Uterus (tissue), 4 donors: ENCODE results near the gene SNRPD3. TPM values are rescaled to one million over a fixed set of nuclear protein-coding genes. Genes with fewer than 3 reads are reported as not detected.

ENCODE experiments used
- DNase-seq, 2 donors: peaks; one replicate each; pipeline ENCODE4 v3.0.0-alpha.2; 2019 to 2020
- H3K27ac ChIP-seq, 2 donors: fragments of 200-600 bp; sonication (generic); 1 replicate in 1 of 2; 2 replicates in 1 of 2; pipeline ENCODE4 v1.5.1; 2016 to 2018
- H3K27me3 ChIP-seq, 2 donors: fragments of 200-600 bp; sonication (generic); one replicate each; pipeline ENCODE4 v1.5.1; 2018 to 2019; ENCODE audit warnings: control low read depth in 1 of 2
- H3K36me3 ChIP-seq, 2 donors: fragments of 200-600 bp; sonication (generic); one replicate each; pipeline ENCODE4 v1.5.1; 2019; ENCODE audit warnings: control low read depth in 1 of 2
- H3K4me1 ChIP-seq, 2 donors: fragments of 200-600 bp; sonication (generic); one replicate each; pipeline ENCODE4 v1.5.1; 2018 to 2019; ENCODE audit warnings: control low read depth in 1 of 2
- H3K4me3 ChIP-seq, 2 donors: fragments of 200-600 bp; sonication (generic); 1 replicate in 1 of 2; 2 replicates in 1 of 2; pipeline ENCODE4 v1.5.1; 2018 to 2019; ENCODE audit warnings: mild to moderate bottlenecking in 1 of 2
- H3K9me3 ChIP-seq, 2 donors: fragments of 200-600 bp; sonication (generic); one replicate each; pipeline ENCODE4 v1.5.1; 2019; ENCODE audit warnings: control low read depth in 1 of 2
- CTCF ChIP-seq, 4 experiments: fragments of 200-600 bp in 2 of 4; fragments of 450-650 bp in 2 of 4; sonication (generic) in 2 of 4; IDR thresholded peaks; one replicate each; pipeline ENCODE4 v1.5.1; 2016 to 2019; ENCODE audit warnings: antibody characterized with exemption in 4 of 4, mild to moderate bottlenecking in 2 of 4, moderate library complexity in 1 of 4
- POLR2A ChIP-seq, 2 donors: fragments of 450-650 bp; IDR thresholded peaks; one replicate each; pipeline ENCODE4 v1.6.1; 2016; ENCODE audit warnings: antibody characterized with exemption in 2 of 2, mild to moderate bottlenecking in 1 of 2, moderate library complexity in 1 of 2
- intact Hi-C: fragments of 100-400 bp; cut with DNase I; formaldehyde crosslinking; loops from one replicate; pipeline ENCODE4 v1.15.1; 2023; ENCODE audit warnings: low total_unique reads
- total RNA-seq, 4 donors: library from RNA; depleted of rRNA in 3 of 4; stranded (reverse); fragments of >200 nt in 3 of 4; gene quantifications; one replicate each; pipeline versions ENCODE4 v1.1.0 to v1.2.4, GENCODE V29; 2014 to 2023
- donor health status: DM: yes; HTN: yes; CAD: no.

The SNRPD3 gene
- total RNA-seq, 4 donors from 2014 or later: 42.6 to 189 (median 85.1) TPM

DNA sequence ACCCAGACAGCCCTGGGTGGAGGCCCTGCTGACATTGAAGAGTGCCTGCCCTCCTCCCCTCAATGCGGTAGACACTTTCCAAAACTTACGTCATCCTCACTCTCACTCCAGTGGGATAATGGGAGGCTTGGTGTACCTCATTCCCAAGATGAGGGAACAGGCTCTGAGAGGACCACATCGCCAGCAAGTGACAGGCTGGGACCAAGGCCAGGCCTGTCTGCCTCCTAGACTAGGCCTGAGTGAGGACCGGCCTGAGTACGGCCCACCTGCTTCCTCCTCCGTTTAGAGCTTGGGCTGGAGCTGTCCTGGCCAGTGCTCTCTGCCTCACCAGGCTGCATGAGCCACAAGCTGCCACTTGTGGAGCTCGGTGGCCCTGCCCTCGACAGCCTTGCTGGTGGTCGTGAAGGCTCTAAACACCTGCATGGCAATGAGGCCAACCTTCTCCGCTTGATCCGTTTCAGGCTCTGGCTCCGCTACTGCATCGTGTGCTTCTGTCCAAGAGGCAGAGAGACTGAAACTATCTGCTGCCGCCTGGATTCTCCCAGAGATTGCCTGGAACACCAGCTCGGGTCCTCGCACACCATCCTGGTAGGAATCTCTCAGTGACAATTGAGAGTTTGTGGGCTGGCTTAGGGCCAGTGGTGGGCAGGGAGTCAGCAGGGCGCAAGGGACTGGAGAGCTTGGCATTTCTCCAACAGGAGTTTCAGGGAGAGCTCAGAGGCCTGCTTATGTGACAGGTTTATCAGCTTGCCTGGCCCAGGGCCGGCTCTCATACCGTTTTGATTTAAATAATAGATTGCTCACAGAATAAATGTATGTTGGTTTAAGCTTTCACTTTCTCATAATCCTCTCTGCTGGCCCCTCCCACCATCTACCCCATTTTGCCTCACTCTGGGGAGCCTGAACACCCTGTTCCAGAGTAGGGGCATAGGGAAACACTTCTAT lies 27.7 kb downstream of the SNRPD3 start:
- TF ChIP-seq CTCF (IDR thresholded peaks at IDR 0.05) (no peak), POLR2A (IDR thresholded peaks at IDR 0.05) (no peak)
- no peak for DNase-seq
- Histone ChIP-seq H3K36me3 (no peaks in the 10 kb centered on the region), H3K9me3 (no peaks in the 10 kb centered on the region), H3K4me1 (no peaks in the 10 kb centered on the region), H3K27ac (peak overlapping the region; percentile 20 to 75), H3K4me3 (peak overlapping the region in 1 of 2 donors; percentile 12), H3K27me3 (no peaks in the 10 kb centered on the region)
- intact Hi-C loops: no loop called here

DNA sequence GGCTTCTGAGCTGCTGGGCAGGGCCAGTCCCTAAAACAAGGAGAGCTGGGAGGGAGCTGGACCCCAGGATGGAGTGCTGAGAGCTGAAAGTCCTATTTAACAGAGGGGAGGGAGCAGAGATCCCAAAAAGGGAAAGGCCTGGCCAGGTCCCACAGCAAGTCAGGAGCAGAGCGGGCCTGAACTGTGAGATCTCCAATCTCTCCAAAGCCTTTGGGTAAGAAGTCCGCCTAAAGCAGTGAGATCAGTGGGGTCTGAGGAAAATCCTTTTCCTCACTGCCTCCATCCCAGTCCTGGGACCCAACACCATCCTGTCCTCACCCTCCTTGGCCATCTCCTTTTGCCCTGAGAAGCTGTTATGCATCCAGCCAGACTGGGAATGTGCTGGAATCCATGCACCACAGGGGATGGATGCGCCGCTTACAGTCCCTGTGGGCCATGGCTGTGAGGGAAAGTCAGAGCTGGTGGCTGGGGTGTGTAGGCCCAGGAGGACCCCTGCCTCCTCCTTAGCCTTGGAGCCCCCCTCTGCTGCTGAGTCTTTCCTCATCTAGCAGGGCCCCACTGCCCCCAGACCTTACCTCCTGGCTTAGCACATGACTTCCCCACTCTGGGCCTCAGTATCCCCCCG lies 28.5 kb downstream of the SNRPD3 start:
- no peak for DNase-seq
- H3K36me3 ChIP-seq: no peaks in the 10 kb centered on the region
- peak overlapping the region; percentile 20 to 75 for H3K27ac ChIP-seq
- no peaks in the 10 kb centered on the region for H3K4me1 ChIP-seq
- no peak overlapping the region for H3K4me3 ChIP-seq
- H3K27me3 ChIP-seq: no peaks in the 10 kb centered on the region
- H3K9me3 ChIP-seq: no peaks in the 10 kb centered on the region
- intact Hi-C loops: no loop called here
- TF ChIP-seq POLR2A (IDR thresholded peaks at IDR 0.05): no peak
- TF ChIP-seq CTCF (IDR thresholded peaks at IDR 0.05): no peak

- no peak for DNase-seq
- H3K27me3 ChIP-seq: no peaks in the 10 kb centered on the region
- no peak overlapping the region for H3K4me3 ChIP-seq
- no peaks in the 10 kb centered on the region for H3K4me1 ChIP-seq
- intact Hi-C loops: no loop called here
- H3K36me3 ChIP-seq: no peaks in the 10 kb centered on the region
- TF ChIP-seq POLR2A (IDR thresholded peaks at IDR 0.05): no peak
- TF ChIP-seq CTCF (IDR thresholded peaks at IDR 0.05): no peak
- no peaks in the 10 kb centered on the region for H3K9me3 ChIP-seq
- H3K27ac ChIP-seq: peak overlapping the region in 1 of 2 donors; percentile 75
These were observed 29.1 kb downstream of the SNRPD3 start for GRCh38 chr22:24584871-24585411.

DNA sequence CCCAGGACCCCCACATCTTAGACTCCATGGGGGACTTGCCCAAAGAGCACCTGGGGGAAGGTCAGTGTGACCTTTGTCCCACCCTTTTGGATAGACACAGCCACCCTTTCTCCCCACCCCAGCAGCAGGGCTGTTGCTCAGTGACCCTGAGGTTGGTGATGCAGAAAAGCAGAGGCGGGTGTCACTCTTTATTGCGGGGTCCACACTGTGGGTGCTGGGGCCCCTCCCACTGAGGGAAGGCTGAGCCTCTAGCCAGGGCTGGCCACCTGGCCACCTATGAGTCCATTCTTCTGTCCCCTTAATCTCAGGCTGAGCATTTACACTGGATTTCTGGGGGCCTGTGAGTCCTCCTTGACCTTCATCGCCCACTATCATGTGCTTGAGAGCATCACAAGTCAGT lies 29.7 kb downstream of the SNRPD3 start:
- H3K27me3 ChIP-seq: no peaks in the 10 kb centered on the region
- no peak overlapping the region for H3K27ac ChIP-seq
- H3K36me3 ChIP-seq: no peaks in the 10 kb centered on the region
- H3K9me3 ChIP-seq: no peaks in the 10 kb centered on the region
- intact Hi-C loops: no loop called here
- no peak overlapping the region for H3K4me3 ChIP-seq
- H3K4me1 ChIP-seq: no peaks in the 10 kb centered on the region
- DNase-seq: no peak
- TF ChIP-seq CTCF (IDR thresholded peaks at IDR 0.05) (no peak), POLR2A (IDR thresholded peaks at IDR 0.05) (no peak)
